ENCODE measurements around the gene AFAP1L2.

The AFAP1L2 gene

GRCh38 chr10:114385557-114385956, 18.7 kb downstream of the AFAP1L2 start:
- no peak for DNase-seq

- DNase-seq = no peak
Observed at GRCh38 chr10:114384601-114385000, 19.7 kb downstream of the AFAP1L2 start.

GRCh38 chr10:114384181-114384580, 20.1 kb downstream of the AFAP1L2 start:
- no peak for DNase-seq

- no peak for DNase-seq
Observed at GRCh38 chr10:114380797-114381196, 23.5 kb downstream of the AFAP1L2 start.

GRCh38 chr10:114380060-114380459, 24.2 kb downstream of the AFAP1L2 start:
- DNase-seq = no peak

GRCh38 chr10:114379631-114380041, 24.7 kb downstream of the AFAP1L2 start:
- no peak for DNase-seq

- no peak for DNase-seq
Observed at GRCh38 chr10:114376523-114376922, 27.8 kb downstream of the AFAP1L2 start.

- no peak for DNase-seq
Observed at GRCh38 chr10:114375047-114375446, 29.3 kb downstream of the AFAP1L2 start.

- no peak for DNase-seq
Observed at GRCh38 chr10:114374053-114374791, 30.1 kb downstream of the AFAP1L2 start.

GRCh38 chr10:114373631-114374030, 30.7 kb downstream of the AFAP1L2 start:
- DNase-seq = no peak

GRCh38 chr10:114372995-114373394, 31.3 kb downstream of the AFAP1L2 start:
- DNase-seq = no peak

- no peak for DNase-seq
Observed at GRCh38 chr10:114372179-114372578, 32.1 kb downstream of the AFAP1L2 start.

- no peak for DNase-seq
Observed at GRCh38 chr10:114370966-114371365, 33.3 kb downstream of the AFAP1L2 start.

GRCh38 chr10:114370199-114370598, 34.1 kb downstream of the AFAP1L2 start:
- DNase-seq = no peak

GRCh38 chr10:114368057-114368391, 36.3 kb downstream of the AFAP1L2 start:
- no peak for DNase-seq

- DNase-seq = no peak
Observed at GRCh38 chr10:114367351-114368056, 36.8 kb downstream of the AFAP1L2 start.

- DNase-seq = no peak
Observed at GRCh38 chr10:114364726-114365125, 39.6 kb downstream of the AFAP1L2 start.

- DNase-seq = no peak
Observed at GRCh38 chr10:114363745-114364454, 40.4 kb downstream of the AFAP1L2 start.

GRCh38 chr10:114362826-114363355, 41.4 kb downstream of the AFAP1L2 start:
- no peak for DNase-seq

- no peak for DNase-seq
Observed at GRCh38 chr10:114359953-114360345, 44.4 kb downstream of the AFAP1L2 start.

- no peak for DNase-seq
Observed at GRCh38 chr10:114359041-114359952, 45.0 kb downstream of the AFAP1L2 start.

- DNase-seq = no peak
Observed at GRCh38 chr10:114357515-114357996, 46.7 kb downstream of the AFAP1L2 start.
